Kidney epithelial cell (primary cell): ENCODE results near the gene LRRC15. TPM values are rescaled to one million over a fixed set of nuclear protein-coding genes. Genes with fewer than 3 reads are reported as not detected.

Source experiments
- DNase-seq: peaks from one replicate; pipeline ENCODE4 v3.0.0-alpha.2; 2010; ENCODE audit warnings: low read depth
- H3K27me3 ChIP-seq: 2 replicates; pipeline ENCODE4 v1.6.0; 2011; ENCODE audit warnings: low read length; ENCODE audit not compliant: control insufficient read depth, insufficient read depth
- H3K36me3 ChIP-seq: 2 replicates; pipeline ENCODE4 v1.5.1; 2011; ENCODE audit warnings: low read length; ENCODE audit not compliant: control insufficient read depth, insufficient read depth
- H3K4me3 ChIP-seq: 2 replicates; pipeline ENCODE4 v1.5.1; 2011; ENCODE audit warnings: low read depth, mild to moderate bottlenecking, control low read depth, low read length
- CTCF ChIP-seq: IDR thresholded peaks from 2 replicates; pipeline ENCODE4 v1.5.1; 2011; ENCODE audit warnings: mild to moderate bottlenecking, moderate library complexity, low read length, control low read depth, inconsistent platforms; ENCODE audit not compliant: insufficient read depth, poor library complexity, severe bottlenecking
- total RNA-seq: library from RNA; depleted of rRNA; stranded (reverse); fragments of >200 nt; gene quantifications from 2 replicates; pipeline ENCODE4 v1.2.3, GENCODE V29; 2015

LRRC15 gene
- total RNA-seq, 1 donor from 2014 or later = not detected

DNA sequence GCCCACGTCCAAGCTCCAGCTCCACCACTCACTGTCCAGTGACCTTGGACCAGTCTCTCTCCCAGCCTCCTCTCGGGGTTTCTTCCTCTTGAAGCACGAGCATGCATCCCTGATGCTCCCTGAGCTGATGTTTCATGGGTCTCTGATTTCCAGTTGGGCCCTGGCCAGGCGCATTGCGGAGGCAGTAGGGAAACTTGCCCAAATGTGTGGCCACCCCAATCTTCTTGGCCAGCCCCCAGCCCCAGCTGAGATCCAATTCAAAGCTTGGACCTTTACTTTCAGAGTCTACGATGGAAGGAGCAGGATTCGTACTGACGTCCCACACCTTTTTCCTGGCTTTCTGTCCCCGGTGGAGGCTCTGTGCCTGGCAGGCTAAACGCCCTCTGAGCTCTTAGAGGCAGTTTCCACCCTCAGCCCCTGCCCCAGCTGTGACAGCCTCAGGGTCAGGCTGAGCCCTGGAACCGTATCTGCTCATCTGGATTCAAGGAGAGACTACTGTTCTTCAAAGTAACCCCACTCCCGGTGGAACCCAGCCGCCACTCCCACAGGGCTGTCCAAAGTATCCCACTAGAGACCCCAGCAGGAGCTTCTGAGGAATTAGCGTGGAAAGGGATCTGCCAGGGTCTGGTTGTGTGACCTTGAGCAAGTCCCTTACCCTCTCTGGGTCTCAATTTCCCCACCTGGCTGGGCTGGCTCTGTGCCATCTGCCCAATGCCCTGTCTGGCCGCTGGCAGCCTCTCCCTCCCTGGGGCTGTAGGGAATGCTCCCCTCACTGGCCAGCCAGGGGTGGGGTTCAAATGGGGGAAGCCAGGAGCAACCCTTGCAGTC lies 55.8 kb downstream of the LRRC15 start:
- DNase-seq = no peak
- Histone ChIP-seq H3K36me3 (no peaks in the 10 kb centered on the region), H3K4me3 (no peak overlapping the region), H3K27me3 (no peaks in the 10 kb centered on the region)
- TF ChIP-seq CTCF = peak; percentile 18

DNA sequence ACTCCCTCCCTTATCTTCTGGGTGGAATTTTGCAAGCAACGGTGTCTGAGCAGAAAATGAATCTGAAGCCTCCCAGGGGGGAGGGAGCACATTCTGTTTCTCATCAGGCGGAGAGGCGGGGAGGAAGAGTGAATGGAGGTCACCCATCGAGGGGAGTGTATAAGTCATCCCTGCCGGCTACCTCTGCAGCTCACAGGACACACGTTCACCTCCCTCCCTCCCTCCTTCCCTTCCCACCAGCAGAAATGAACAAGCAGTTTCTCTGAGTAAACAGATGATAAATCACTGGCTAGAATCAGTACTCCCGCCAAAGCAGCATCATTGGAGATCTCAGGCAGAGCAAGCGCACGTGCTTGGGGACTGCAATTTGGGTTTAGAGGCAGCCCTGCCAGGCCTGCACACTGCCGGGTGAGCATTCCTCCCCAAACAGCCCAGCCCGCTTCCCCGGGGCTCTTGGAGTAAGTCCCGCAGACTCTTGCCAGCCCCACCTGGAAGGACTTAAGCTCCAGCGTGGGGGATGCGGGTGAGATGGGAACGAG lies 56.7 kb downstream of the LRRC15 start:
- no peak for TF ChIP-seq CTCF
- no peak for DNase-seq
- Histone ChIP-seq H3K27me3 (no peaks in the 10 kb centered on the region), H3K4me3 (no peak overlapping the region), H3K36me3 (no peaks in the 10 kb centered on the region)

DNA sequence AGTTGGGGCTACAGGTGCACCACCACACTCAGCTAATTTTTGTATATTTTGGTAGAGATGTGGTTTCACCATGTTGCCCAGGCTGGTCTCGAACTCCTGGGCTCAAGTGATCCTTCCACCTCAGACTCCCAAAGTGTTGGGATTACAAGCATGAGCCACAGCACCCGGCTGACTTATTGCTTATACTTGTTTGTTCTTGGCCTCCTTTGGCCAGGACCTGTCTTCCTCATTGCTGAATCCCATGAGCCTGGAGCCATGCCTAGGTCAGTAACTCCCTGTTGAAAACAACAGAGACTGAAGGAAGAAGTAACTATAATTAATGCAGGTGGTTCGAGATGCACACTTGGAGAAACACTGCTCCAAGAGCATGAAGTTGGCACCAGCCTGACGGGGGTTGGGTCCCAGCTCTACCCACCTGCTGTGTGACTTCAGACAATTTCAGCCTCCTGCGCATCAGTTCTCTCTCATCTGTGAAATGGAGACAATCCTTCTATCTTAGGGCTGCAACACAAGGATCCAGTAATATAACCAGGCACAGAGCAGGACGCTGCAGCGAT lies 57.3 kb downstream of the LRRC15 start:
- no peak for DNase-seq
- H3K27me3 ChIP-seq = no peaks in the 10 kb centered on the region
- H3K4me3 ChIP-seq = no peak overlapping the region
- no peak for TF ChIP-seq CTCF
- H3K36me3 ChIP-seq = no peaks in the 10 kb centered on the region

DNA sequence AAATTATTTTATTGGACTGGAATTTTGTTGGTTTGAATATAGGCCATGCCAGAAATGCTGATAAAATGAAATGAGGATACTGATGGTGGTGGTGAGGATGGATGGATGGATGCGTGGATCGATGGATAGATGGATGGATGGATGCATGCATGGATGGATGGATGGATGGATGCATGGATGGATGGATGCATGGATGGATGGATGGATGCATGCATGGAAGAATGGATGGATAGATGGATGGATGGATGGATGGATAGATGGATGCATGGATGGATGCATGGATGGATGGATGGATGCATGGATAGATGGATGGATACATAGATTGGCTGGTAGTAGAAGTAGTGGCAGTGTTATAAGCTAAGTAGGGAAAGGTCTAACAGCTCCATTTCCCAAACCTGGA lies 58.5 kb downstream of the LRRC15 start:
- no peak for TF ChIP-seq CTCF
- peaks cover 1% of the 10 kb centered on the region for H3K27me3 ChIP-seq

DNA sequence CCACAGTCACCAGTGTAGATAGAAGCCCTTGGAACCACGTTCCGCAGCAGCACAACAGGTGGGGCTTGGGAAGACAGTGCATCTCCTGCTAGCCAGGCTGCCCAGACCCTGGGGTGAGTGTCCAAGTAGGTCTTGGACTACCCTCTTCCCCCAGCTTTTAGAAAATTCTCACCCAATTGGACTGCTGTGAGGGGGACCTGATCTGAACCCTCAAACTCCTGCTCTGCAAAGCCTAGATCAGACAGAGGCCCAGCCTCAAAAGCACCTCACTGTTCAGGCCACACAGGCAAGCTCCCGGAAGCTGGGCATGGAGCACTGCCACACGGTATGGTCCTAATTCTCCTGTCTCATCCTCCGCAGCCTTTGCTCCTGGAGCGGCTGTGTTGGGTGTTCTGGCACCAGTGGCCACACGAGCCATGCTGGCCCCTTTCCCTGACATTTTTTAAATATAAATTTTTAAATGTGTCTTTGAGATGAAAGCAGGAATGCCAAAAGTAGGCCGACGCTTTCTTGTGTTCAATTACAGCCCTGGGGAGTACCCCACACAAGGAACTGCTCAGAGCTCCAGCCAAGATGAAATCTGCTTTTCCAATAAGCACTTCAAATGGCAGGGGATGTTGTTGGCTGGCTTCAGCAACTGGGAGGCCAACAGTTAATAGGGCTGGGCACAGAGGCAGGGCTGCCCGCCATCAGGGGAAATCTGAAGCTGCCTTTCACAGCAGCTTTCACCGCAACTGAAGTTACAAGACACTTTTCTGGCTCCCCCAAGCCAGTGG lies 59.3 kb downstream of the LRRC15 start:
- no peak for TF ChIP-seq CTCF
- no peak for DNase-seq
- Histone ChIP-seq H3K36me3 (no peaks in the 10 kb centered on the region), H3K27me3 (peaks cover 2% of the 10 kb centered on the region), H3K4me3 (no peak overlapping the region)

More for the DNA sequence above, 58.5 kb downstream of the LRRC15 start:
- Histone ChIP-seq H3K36me3 (no peaks in the 10 kb centered on the region), H3K4me3 (no peak overlapping the region)
- no peak for DNase-seq
